Kidney (tissue), 14 donors: ENCODE data around the gene ERBB4. TPM values are rescaled to one million over a fixed set of nuclear protein-coding genes. Genes with fewer than 3 reads are reported as not detected.

Source experiments
- DNase-seq, 5 donors: peaks; one replicate each; pipeline ENCODE4 v3.0.0-alpha.2; 2013 to 2020
- FAIRE-seq: peaks from 2 replicates; lab custom pipeline; 2012; peaks lifted over from hg19 to GRCh38; lab: Jason Lieb, UNC
- H3K27ac ChIP-seq, 2 donors: one replicate each; pipeline ENCODE4 v1.7.0; 2013; ENCODE audit warnings: low read depth in 2 of 2, low read length in 2 of 2, inconsistent platforms in 1 of 2
- H3K27me3 ChIP-seq: one replicate; pipeline ENCODE4 v1.7.1; 2013; ENCODE audit warnings: low read length, inconsistent platforms; ENCODE audit not compliant: control insufficient read depth, insufficient read depth
- H3K36me3 ChIP-seq, 3 donors: one replicate each; pipeline versions ENCODE4 v1.7.0 to v1.7.1; 2013; ENCODE audit warnings: low read length in 3 of 3, control low read depth in 1 of 3, inconsistent platforms in 1 of 3; ENCODE audit not compliant: insufficient read depth in 3 of 3, control insufficient read depth in 2 of 3
- H3K4me1 ChIP-seq, 3 donors: one replicate each; pipeline versions ENCODE4 v1.7.0 to v1.7.1; 2013; ENCODE audit warnings: low read length in 3 of 3, inconsistent platforms in 1 of 3, low read depth in 1 of 3; ENCODE audit not compliant: control insufficient read depth in 2 of 3, insufficient read depth in 2 of 3
- H3K4me3 ChIP-seq, 3 donors: one replicate each; pipeline versions ENCODE4 v1.7.0 to v1.8.1; 2013; ENCODE audit warnings: low read length in 3 of 3, control low read depth in 1 of 3, inconsistent platforms in 1 of 3
- H3K9ac ChIP-seq, 3 donors: one replicate each; pipeline versions ENCODE4 v1.7.0 to v1.7.1; 2013; ENCODE audit warnings: low read length in 3 of 3, control low read depth in 1 of 3, inconsistent platforms in 1 of 3
- H3K9me3 ChIP-seq, 3 donors: one replicate each; pipeline versions ENCODE4 v1.7.0 to v1.7.1; 2013; ENCODE audit warnings: low read length in 3 of 3, control low read depth in 1 of 3, inconsistent platforms in 1 of 3; ENCODE audit not compliant: control insufficient read depth in 2 of 3, insufficient read depth in 1 of 3
- intact Hi-C: fragments of 100-400 bp; cut with DNase I; formaldehyde crosslinking; loops from one replicate; pipeline ENCODE4 v1.11.1; 2022
- polyA plus RNA-seq: library from polyadenylated mRNA; stranded (reverse); fragments of 350-450 nt; fragmentation: Illumina TruSeq; extraction: RNeasy Lipid Tissue Mini Kit (QIAGEN cat#74804); gene quantifications from one replicate; pipeline ENCODE4 v1.2.3, GENCODE V29; 2014; ENCODE audit warnings: low read depth, low replicate concordance; ENCODE audit not compliant: insufficient read depth
- total RNA-seq: library from RNA; stranded (reverse); fragmentation: NEBNext Ultra II Directional; extraction: Animal tissue kit (Norgen Biotek cat#: 25700); gene quantifications from one replicate; pipeline ENCODE4 v1.2.1, GENCODE V29; 2021
- TF ChIP-seq, protein P1 (sequence below): IDR thresholded peaks from 3 replicates; pipeline ENCODE4 v1.5.1; 2012; ENCODE audit warnings: mild to moderate bottlenecking, moderate library complexity, borderline replicate concordance; ENCODE audit not compliant: insufficient read depth; ENCODE audit errors: extremely low read depth
- donor health status: control.
- donor health status: control.
- donor health status: control.
- donor health status: control.
- donor health status: control.
- donor health status: DM: yes; HTN: yes; CAD: no.
- donor health status: Normal renal cell carcinoma (clear cell type).

Gene ERBB4
- total and polyA plus RNA-seq, 2 donors from 2014 or later, result 3.9 to 152 TPM

DNA sequence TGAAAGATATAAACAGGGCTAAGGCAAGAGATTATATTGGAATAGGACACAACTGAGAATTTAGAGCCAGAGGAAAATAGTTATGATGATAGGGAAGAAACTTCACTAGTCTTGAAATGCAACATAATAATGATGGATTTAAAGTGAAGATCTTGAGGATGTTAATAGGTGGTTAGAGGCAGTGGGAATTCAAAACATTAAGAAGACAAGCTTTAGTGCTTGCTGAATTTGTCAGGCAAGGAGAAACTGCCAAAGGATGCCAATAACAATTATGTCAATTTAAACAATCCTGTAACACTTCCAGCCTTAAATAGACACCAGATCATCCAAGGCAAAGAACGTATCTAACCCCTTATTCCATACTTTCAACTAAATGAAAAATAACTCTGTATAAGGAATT, 330.1 kb downstream of the ERBB4 start:
- intact Hi-C loops, result no loop called here
- Histone ChIP-seq H3K4me1 (no peaks in the 10 kb centered on the region), H3K27ac (no peak overlapping the region), H3K9me3 (no peaks in the 10 kb centered on the region), H3K36me3 (no peaks in the 10 kb centered on the region), H3K27me3 (no peaks in the 10 kb centered on the region), H3K9ac (no peak overlapping the region), H3K4me3 (no peak overlapping the region)
- no peak for DNase-seq
- TF ChIP-seq, protein P1, sequence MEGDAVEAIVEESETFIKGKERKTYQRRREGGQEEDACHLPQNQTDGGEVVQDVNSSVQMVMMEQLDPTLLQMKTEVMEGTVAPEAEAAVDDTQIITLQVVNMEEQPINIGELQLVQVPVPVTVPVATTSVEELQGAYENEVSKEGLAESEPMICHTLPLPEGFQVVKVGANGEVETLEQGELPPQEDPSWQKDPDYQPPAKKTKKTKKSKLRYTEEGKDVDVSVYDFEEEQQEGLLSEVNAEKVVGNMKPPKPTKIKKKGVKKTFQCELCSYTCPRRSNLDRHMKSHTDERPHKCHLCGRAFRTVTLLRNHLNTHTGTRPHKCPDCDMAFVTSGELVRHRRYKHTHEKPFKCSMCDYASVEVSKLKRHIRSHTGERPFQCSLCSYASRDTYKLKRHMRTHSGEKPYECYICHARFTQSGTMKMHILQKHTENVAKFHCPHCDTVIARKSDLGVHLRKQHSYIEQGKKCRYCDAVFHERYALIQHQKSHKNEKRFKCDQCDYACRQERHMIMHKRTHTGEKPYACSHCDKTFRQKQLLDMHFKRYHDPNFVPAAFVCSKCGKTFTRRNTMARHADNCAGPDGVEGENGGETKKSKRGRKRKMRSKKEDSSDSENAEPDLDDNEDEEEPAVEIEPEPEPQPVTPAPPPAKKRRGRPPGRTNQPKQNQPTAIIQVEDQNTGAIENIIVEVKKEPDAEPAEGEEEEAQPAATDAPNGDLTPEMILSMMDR, result no peak
- FAIRE-seq, result no peak

DNA sequence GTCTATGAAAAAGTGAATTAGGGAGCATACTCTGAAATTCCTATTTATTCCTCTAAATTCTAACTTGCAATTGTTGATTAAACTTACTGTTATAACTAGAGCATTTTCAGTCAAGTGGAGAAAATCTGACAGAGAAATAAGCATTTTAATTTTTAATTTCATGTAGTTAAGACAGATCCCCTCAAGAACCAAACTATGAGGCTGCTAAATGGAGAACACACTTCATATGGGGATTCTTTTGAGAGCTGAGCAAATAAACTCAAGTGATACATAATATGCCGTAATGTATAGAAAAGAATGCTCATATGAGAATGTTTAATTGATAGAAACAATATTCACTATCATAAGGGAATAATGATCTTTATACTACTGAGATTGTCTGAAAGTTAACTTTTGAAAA, 340.8 kb downstream of the ERBB4 start:
- intact Hi-C loops, result no loop called here
- TF ChIP-seq, protein P1, result no peak
- Histone ChIP-seq H3K9ac (no peak overlapping the region), H3K9me3 (no peaks in the 10 kb centered on the region), H3K36me3 (no peaks in the 10 kb centered on the region), H3K27me3 (no peaks in the 10 kb centered on the region), H3K4me3 (no peak overlapping the region), H3K27ac (no peak overlapping the region), H3K4me1 (no peaks in the 10 kb centered on the region)
- no peak for DNase-seq
- FAIRE-seq, result no peak

GRCh38 chr2:212195626-212196025, 343.0 kb downstream of the ERBB4 start:
- Histone ChIP-seq H3K4me1 (no peaks in the 10 kb centered on the region), H3K9ac (no peak overlapping the region), H3K4me3 (no peak overlapping the region), H3K27ac (no peak overlapping the region), H3K9me3 (no peaks in the 10 kb centered on the region), H3K36me3 (no peaks in the 10 kb centered on the region), H3K27me3 (no peaks in the 10 kb centered on the region)
- no peak for FAIRE-seq
- DNase-seq, result peak in 2 of 5 donors; percentile 14 to 17
- intact Hi-C loops, result no loop called here
- TF ChIP-seq, protein P1, result no peak

GRCh38 chr2:212194396-212194795, 344.2 kb downstream of the ERBB4 start:
- Histone ChIP-seq H3K4me1 (no peaks in the 10 kb centered on the region), H3K27ac (no peak overlapping the region), H3K9me3 (no peaks in the 10 kb centered on the region), H3K4me3 (no peak overlapping the region), H3K9ac (no peak overlapping the region), H3K36me3 (no peaks in the 10 kb centered on the region), H3K27me3 (no peaks in the 10 kb centered on the region)
- intact Hi-C loops, result no loop called here
- TF ChIP-seq, protein P1, result no peak
- FAIRE-seq, result no peak
- DNase-seq, result no peak
